Stimulated activated CD8-positive, alpha-beta memory T cell treated with anti-CD3 and anti-CD28 coated beads, Interleukin-4, amount 100 ng/mL, for 24 hours (primary cell): ENCODE measurements around the gene SPINK2.

Experiments
- DNase-seq: peaks from one replicate; pipeline ENCODE4 v3.0.0-alpha.2; 2020; ENCODE audit warnings: low read depth

SPINK2 gene

GRCh38 chr4:56799824-56800756, 21.4 kb downstream of the SPINK2 start:
- peak; percentile 73 for DNase-seq

- DNase-seq: no peak
Observed at GRCh38 chr4:56799161-56799759, 22.2 kb downstream of the SPINK2 start.

- DNase-seq: no peak
Observed at GRCh38 chr4:56796211-56796610, 25.3 kb downstream of the SPINK2 start.

GRCh38 chr4:56791316-56791715, 30.2 kb downstream of the SPINK2 start:
- no peak for DNase-seq

- DNase-seq: no peak
Observed at GRCh38 chr4:56790691-56791091, 30.8 kb downstream of the SPINK2 start.

DNA sequence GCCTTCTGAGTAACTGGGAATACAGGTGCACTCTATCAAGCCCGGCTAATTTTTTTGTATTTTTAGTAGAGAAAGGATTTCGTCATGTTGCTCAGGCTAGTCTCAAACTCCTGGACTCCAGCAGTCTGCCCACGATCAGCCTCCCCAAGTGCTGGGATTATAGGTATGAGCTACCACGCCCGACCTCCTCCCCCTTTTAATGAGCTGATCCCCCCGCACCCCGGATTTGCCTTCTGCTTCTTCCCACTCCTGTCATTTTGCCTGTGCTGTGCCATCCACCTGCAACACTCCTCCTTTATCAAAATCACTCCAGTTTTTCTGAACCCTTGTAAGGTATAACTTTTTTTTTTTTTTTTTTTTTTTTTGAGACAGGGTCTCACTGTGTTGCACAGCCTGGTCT, 33.4 kb downstream of the SPINK2 start:
- DNase-seq: no peak

DNA sequence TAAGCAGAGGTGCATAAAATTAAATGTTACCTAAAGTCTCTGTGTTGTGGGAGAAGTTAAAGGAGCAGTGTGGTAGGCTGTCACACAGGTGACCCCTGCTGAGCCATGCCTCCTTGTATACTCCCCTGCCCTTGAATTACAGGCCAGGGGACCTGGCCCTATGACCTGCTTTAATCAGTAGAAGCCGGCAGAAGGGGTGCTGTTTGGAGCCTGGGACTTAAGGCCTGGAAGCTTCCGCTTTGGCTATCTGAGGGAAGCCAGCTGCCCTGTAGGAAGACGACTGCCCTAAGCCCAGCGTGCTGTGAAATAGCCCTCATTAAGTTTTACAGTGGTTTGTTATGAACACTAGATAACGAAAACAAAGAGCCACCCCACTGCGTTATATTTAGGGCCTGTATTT, 34.1 kb downstream of the SPINK2 start:
- no peak for DNase-seq

GRCh38 chr4:56786955-56787354, 34.5 kb downstream of the SPINK2 start:
- DNase-seq: no peak

GRCh38 chr4:56783986-56784385, 37.5 kb downstream of the SPINK2 start:
- DNase-seq: no peak

DNA sequence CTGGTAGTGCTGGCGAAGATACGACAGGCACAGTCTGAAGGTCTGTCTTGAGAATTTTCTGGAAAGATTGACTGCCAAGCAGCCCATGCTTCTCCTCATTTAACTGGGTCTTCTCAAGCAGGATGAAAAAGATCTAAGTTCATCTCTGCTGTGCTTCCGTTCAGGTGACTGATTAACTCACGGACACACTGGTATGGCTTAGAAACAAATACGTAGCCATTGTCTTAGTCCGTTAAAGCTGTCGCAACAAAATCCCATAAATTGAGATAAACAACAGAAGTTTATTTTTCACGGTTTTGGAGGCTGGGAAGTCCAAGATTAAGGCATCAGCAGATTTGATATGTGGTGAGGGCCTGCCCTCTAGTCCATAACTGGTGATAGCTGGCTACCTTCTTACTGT, 39.5 kb downstream of the SPINK2 start:
- DNase-seq: no peak

DNA sequence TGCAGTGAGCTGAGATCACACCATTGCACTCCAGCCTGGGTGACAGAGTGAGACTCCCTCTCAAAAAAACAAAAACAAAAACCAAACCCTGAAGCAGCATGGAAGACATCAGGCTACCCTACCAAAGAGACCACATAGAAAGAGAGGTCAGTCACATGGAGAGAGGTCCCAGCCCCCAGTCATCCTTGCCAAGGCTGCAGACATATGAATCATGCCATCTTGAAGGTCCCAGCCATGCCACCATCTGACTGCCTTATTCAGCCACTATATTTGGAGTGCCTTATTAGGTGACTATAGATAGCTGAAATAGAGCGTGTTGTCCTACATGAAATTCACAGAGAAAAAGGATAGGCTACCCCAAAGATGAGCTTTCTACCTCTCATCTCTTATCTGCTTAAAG, 48.2 kb downstream of the SPINK2 start:
- no peak for DNase-seq

DNA sequence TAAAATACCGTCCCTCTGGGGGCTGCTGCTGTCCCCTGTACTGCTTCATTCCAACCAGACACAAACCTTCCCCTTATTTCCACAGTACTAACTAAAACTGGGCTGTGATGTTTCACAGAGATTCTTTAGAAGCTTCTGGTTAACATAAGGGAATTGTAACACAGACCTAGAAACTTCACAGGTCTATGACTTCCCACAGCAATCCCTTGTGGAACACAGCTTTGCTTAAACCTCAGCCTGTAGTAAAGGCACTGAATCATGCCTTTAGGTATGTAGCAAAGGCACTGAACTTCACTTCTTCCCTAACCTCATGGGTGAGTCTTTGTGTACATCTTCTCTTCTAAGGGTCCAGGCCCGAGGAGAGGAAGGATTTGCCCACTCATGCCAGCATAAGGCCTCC, 49.4 kb downstream of the SPINK2 start:
- DNase-seq: no peak

- DNase-seq: no peak
Observed at GRCh38 chr4:56768763-56769162, 52.7 kb downstream of the SPINK2 start.

GRCh38 chr4:56768316-56768715, 53.2 kb downstream of the SPINK2 start:
- DNase-seq: no peak

GRCh38 chr4:56767567-56767966, 53.9 kb downstream of the SPINK2 start:
- no peak for DNase-seq

DNA sequence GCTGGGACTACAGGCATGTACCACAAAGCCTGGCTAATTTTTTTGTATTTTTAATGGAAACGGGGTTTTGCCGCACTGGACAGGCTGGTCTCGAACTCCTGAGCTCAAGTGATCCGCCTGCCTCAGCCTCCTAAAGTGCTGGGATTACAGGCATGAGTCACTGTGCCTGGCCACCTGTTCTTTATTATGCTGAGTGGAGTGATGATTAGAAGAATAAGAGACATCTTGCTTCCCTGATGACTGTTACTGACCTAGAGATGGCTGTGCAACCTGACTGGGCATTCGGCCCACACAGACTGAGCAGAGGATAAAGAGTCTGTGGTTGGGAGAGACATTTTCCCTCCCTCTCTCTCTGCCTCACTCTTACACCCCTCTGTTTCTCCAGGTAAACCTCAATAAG, 56.7 kb downstream of the SPINK2 start:
- no peak for DNase-seq

- DNase-seq: no peak
Observed at GRCh38 chr4:56764223-56764622, 57.3 kb downstream of the SPINK2 start.

DNA sequence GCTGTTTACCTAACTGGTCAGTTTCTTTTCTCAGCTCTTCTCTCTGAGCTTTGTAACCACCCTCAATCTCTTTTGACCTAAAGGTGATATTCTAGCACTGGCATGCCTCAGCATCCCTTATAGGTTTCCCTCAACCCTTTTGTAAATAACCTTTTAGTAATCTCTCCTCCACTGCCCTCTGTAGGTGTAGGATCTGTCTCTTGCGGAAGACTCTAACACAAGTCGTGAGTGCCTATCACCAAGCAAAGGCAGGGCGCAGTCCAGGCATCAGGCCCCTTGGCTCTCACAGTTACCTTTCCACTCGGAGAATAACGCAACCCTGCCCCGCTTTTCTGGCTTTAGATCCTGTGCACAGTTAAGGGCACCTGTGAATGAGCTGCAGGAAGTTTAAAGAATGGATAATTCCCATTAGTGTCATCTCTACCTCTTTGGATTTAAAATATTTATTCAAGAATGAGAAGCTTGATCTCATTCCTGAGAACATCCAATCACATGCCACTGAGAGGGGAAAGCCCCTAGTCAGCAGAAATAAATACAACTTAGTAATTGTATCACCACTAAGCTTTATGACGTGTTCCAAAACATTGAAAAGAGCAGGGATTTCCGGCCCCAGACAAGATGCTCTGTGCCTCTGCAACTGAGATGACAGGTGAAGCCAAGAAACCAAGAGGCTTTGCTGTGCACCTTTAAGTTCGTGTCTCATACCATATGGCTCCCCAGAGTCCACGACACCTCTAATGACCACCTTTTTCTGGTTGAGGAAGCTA, 58.8 kb downstream of the SPINK2 start:
- no peak for DNase-seq

GRCh38 chr4:56760183-56760582, 61.3 kb downstream of the SPINK2 start:
- no peak for DNase-seq
